GM12873 (cell line): ENCODE data around the gene PARP3.

Experiments
- CTCF ChIP-seq: IDR thresholded peaks from 2 replicates; pipeline ENCODE4 v1.5.1; 2012; ENCODE audit warnings: low read depth, mild to moderate bottlenecking, moderate library complexity, low read length, control low read depth; ENCODE audit not compliant: insufficient read depth; ENCODE audit errors: missing control alignments

Gene PARP3

GRCh38 chr3:51968170-51968775, 26.1 kb downstream of the PARP3 start:
- no peak for TF ChIP-seq CTCF

- TF ChIP-seq CTCF, result no peak
Observed at GRCh38 chr3:51968883-51969678, 26.9 kb downstream of the PARP3 start.

GRCh38 chr3:51969841-51970240, 27.7 kb downstream of the PARP3 start:
- TF ChIP-seq CTCF, result no peak

- TF ChIP-seq CTCF, result no peak
Observed at GRCh38 chr3:51970606-51971300, 28.6 kb downstream of the PARP3 start.

GRCh38 chr3:51971350-51971749, 29.2 kb downstream of the PARP3 start:
- TF ChIP-seq CTCF, result no peak

- TF ChIP-seq CTCF, result no peak
Observed at GRCh38 chr3:51974277-51974962, 32.3 kb downstream of the PARP3 start.
